ENCODE measurements around the gene TECPR1. TPM values are rescaled to one million over a fixed set of nuclear protein-coding genes. Genes with fewer than 3 reads are reported as not detected.

Gene TECPR1
- total RNA-seq, 5 donors from 2014 or later (not counting 1 experiment from before 2014, with no cell fraction given) = 118 to 192 (median 162) TPM

DNA sequence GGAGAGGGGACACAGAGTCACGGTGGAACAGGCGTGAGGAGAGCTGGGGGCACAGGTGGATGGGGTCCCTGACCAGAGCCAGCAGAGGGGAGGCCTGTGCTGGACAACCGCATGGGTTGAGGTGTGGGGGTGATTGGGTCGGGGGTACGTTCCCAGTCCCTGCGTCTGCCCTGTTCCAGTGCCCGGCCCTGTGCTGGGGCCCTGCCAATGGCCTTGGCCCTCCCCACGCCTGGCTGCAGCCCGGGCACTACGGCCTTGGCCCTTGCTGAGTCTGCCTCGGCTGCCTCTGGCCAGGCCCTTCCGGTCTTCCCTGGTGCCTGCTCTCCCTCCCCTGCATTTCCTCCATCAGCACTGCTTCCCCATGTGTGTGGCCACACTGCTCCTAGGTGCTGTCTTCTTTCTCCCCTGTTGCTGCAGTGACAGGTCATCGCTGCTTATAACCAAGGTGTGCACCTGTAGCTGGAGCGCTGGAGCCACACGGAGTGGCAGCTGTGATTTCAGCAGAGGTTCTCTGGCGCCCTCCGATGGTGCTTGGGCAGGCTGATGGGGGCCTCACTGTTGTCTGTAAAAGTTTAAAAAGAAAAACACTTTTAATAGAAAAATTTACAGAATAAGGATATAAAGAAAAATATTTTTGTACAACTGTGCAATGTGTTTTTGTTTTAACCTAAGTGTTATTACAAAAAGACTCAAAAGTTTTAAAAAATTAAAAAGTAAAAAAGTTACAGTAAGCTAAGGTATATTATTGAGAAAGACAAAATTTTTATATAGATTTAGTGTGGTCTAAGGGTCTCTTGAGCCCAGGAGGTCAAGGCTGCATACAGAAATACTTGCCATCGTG is 86.0 kb downstream of the TECPR1 start:
- H3K27me3 ChIP-seq (replicated peaks in 1 of 2; ENCODE audit: control insufficient read depth in 2 of 2, extremely low read depth in 1 of 2, insufficient read depth in 2 of 2, low read length in 1 of 2) = no peaks in the 10 kb centered on the region
- H3K4me3 ChIP-seq (ENCODE audit: control insufficient read depth in 1 of 2, extremely low read depth in 1 of 2, low read length in 1 of 2) = no peak overlapping the region
- 92% methylated on average over 12 of the region's 18 CpGs for WGBS (ENCODE audit: insufficient coverage)
- H3K36me3 ChIP-seq (ENCODE audit: control insufficient read depth in 2 of 2, extremely low read depth in 1 of 2, insufficient read depth in 1 of 2, low read length in 1 of 2) = peaks cover 0 to 3% of the 10 kb centered on the region in 2 donors
- Mint-ChIP-seq H3K4me1 (peaks cover 15 to 18% (median 17%) of the 10 kb centered on the region in 3 donors), H3K4me3 (no peak overlapping the region), H3K9me3 (no peaks in the 10 kb centered on the region), H3K27ac (no peak overlapping the region), H3K27me3 (no peaks in the 10 kb centered on the region), H3K36me3 (peaks cover under 1% of the 10 kb centered on the region)
- DNase-seq (peak in 34 of 35 experiments; percentile 16 to 64 (median 44)), ATAC-seq (replicated peaks in 1 of 4) (peak in 2 of 4 experiments; percentile 28 to 76)
- H3K9me3 ChIP-seq = no peaks in the 10 kb centered on the region
- peaks cover 0 to 2% of the 10 kb centered on the region in 2 experiments for H3K4me1 ChIP-seq (ENCODE audit: control insufficient read depth in 1 of 2, extremely low read depth in 1 of 2, insufficient read depth in 2 of 2, low read length in 2 of 2)
- ChIA-PET POLR2A (no interaction called here), CTCF (interaction anchor here (0.6 to 6.6 kb wide), 14 partner anchors 21 to 312 kb away, joined by 3 to 82 read pairs (median 4); partner anchors contain the start of gene LMTK2 (in 1 of the 2))
- no peak overlapping the region for H3K27ac ChIP-seq (ENCODE audit: low read length)

Other genes starting within 250 kb of the TECPR1 start
- gene LMTK2, start 145.4 kb downstream of the TECPR1 start, total RNA-seq = 10 to 100 TPM; 15.4 to 26.8 (median 23.4) TPM
- under 1 TPM in 1 of 5 donors, not detected in 4; 0.55 TPM for gene BHLHA15, start 40.8 kb downstream of the TECPR1 start, total RNA-seq
- gene BRI3, start 29.5 kb upstream of the TECPR1 start, total RNA-seq = 10 to 100 TPM; 53.4 to 73.0 (median 61.2) TPM
- gene BAIAP2L1, start 148.9 kb upstream of the TECPR1 start, total RNA-seq = 1 to 10 TPM in 4 of 5 donors, under 1 TPM in 1; 0.92 to 2.6 (median 1.5) TPM

All from T-cell (primary cell).